GM23338 (cell line): ENCODE results near the gene SAFB. TPM values are rescaled to one million over a fixed set of nuclear protein-coding genes. Genes with fewer than 3 reads are reported as not detected.
A peak's percentile ranks its signal among the peaks of the same experiment; 100 is the strongest.

Experiments
- ATAC-seq: fragments of 200-7000 bp; cut with Tn5 transposase; 3 replicates; pipeline ENCODE4 v1.9.1; 2020
- DNase-seq: peaks from one replicate; pipeline ENCODE4 v3.0.0-alpha.2; 2015; ENCODE audit warnings: low spot score
- H2AFZ ChIP-seq: fragments of 200-600 bp; sonication (generic); 2 replicates; pipeline ENCODE4 v1.8.0; 2016; ENCODE audit warnings: antibody characterized with exemption, mild to moderate bottlenecking, moderate library complexity
- H3F3A ChIP-seq: fragments of 200-600 bp; sonication (generic); replicated peaks from 2 replicates; pipeline ENCODE4 v1.8.0; 2017; ENCODE audit warnings: antibody characterized with exemption, mixed run types, low read depth
- H3K27ac ChIP-seq: fragments of 200-600 bp; sonication (generic); 2 replicates; pipeline ENCODE4 v1.6.1; 2016; ENCODE audit warnings: low read depth
- H3K27me3 ChIP-seq: fragments of 200-600 bp; sonication (generic); 2 replicates; pipeline ENCODE4 v1.8.0; 2016; ENCODE audit warnings: mild to moderate bottlenecking, mixed run types, moderate library complexity; ENCODE audit not compliant: insufficient read depth
- H3K36me3 ChIP-seq: fragments of 200-600 bp; sonication (generic); 2 replicates; pipeline ENCODE4 v1.8.0; 2016; ENCODE audit warnings: mild to moderate bottlenecking; ENCODE audit not compliant: insufficient read depth
- H3K4me1 ChIP-seq: fragments of 200-600 bp; sonication (generic); 2 replicates; pipeline ENCODE4 v1.8.0; 2016; ENCODE audit warnings: mild to moderate bottlenecking, moderate library complexity; ENCODE audit not compliant: insufficient read depth
- H3K4me2 ChIP-seq: fragments of 200-600 bp; sonication (generic); 2 replicates; pipeline ENCODE4 v1.7.1; 2017; ENCODE audit warnings: mixed run types
- H3K4me3 ChIP-seq: fragments of 200-600 bp; sonication (generic); 2 replicates; pipeline ENCODE4 v1.6.1; 2016; ENCODE audit warnings: mixed run types
- H3K79me2 ChIP-seq: fragments of 200-600 bp; sonication (generic); replicated peaks from 2 replicates; pipeline ENCODE4 v1.8.0; 2017; ENCODE audit warnings: mild to moderate bottlenecking; ENCODE audit not compliant: insufficient read depth
- H3K9me2 ChIP-seq: fragments of 200-600 bp; sonication (generic); 2 replicates; pipeline ENCODE4 v1.8.0; 2017; ENCODE audit not compliant: insufficient read depth
- H4K20me1 ChIP-seq: fragments of 200-600 bp; sonication (generic); replicated peaks from 2 replicates; pipeline ENCODE4 v1.8.0; 2017; ENCODE audit warnings: mild to moderate bottlenecking; ENCODE audit not compliant: insufficient read depth
- H3K27ac Mint-ChIP-seq: 2 replicates; pipeline ENCODE4 v1.8.0; 2020; ENCODE audit warnings: inconsistent platforms, mild to moderate bottlenecking, moderate library complexity, mixed read lengths
- H3K27me3 Mint-ChIP-seq: 3 replicates; pipeline ENCODE4 v1.8.0; 2022; ENCODE audit warnings: low read depth, mild to moderate bottlenecking, moderate library complexity, mixed read lengths, inconsistent platforms; ENCODE audit not compliant: insufficient read depth, poor library complexity
- H3K36me3 Mint-ChIP-seq: 3 replicates; pipeline ENCODE4 v1.8.0; 2021; ENCODE audit warnings: low read depth, mild to moderate bottlenecking, inconsistent platforms, moderate library complexity, mixed read lengths
- H3K4me1 Mint-ChIP-seq: 3 replicates; pipeline ENCODE4 v1.8.0; 2020; ENCODE audit warnings: mild to moderate bottlenecking, inconsistent platforms, mixed read lengths
- H3K4me3 Mint-ChIP-seq: 3 replicates; pipeline ENCODE4 v1.8.0; 2021; ENCODE audit warnings: moderate library complexity, mild to moderate bottlenecking, inconsistent platforms, mixed read lengths
- H3K9me3 Mint-ChIP-seq: 3 replicates; pipeline ENCODE4 v1.8.0; 2020; ENCODE audit warnings: moderate library complexity, mild to moderate bottlenecking, inconsistent platforms, mixed read lengths
- CREB1 ChIP-seq: fragments of 250-450 bp; sonication (Bioruptor Pico); IDR thresholded peaks from 2 replicates; pipeline ENCODE4 v1.5.0; 2020; ENCODE audit warnings: low read depth, mild to moderate bottlenecking, moderate library complexity
- EZH2 ChIP-seq: fragments of 200-600 bp; sonication (generic); IDR thresholded peaks from one replicate; pipeline ENCODE4 v1.8.0; 2017; ENCODE audit warnings: antibody characterized with exemption, mild to moderate bottlenecking, low read depth; ENCODE audit not compliant: unreplicated experiment
- EZH2phosphoT487 ChIP-seq: fragments of 200-600 bp; sonication (generic); IDR thresholded peaks from one replicate; pipeline ENCODE4 v1.8.1; 2018; ENCODE audit warnings: antibody characterized with exemption; ENCODE audit not compliant: unreplicated experiment
- NANOG ChIP-seq: IDR thresholded peaks from 2 replicates; pipeline ENCODE4 v1.6.1; 2016; ENCODE audit warnings: antibody characterized with exemption, borderline replicate concordance
- POLR2AphosphoS5 ChIP-seq: IDR thresholded peaks from 2 replicates; pipeline ENCODE4 v1.6.1; 2016; ENCODE audit warnings: antibody characterized with exemption, low read depth
- STAT1 ChIP-seq: IDR thresholded peaks from one replicate; pipeline ENCODE4 v1.6.1; 2016; ENCODE audit warnings: antibody characterized with exemption; ENCODE audit not compliant: unreplicated experiment
- ZNF331 ChIP-seq: fragments of 250-450 bp; sonication (Bioruptor Pico); IDR thresholded peaks from 2 replicates; pipeline ENCODE4 v1.5.0; 2020; ENCODE audit warnings: low read depth, mild to moderate bottlenecking, moderate library complexity
- polyA plus RNA-seq: library from polyadenylated mRNA; unstranded; fragments of >200 nt; fragmentation: Nextera tagmentation; extraction: Ambion mirVana; gene quantifications from 2 replicates; pipeline ENCODE4 v1.2.1, GENCODE V29; 2016
- total RNA-seq: library from RNA; depleted of rRNA; stranded (reverse); fragments of >200 nt; shearing (Covaris generic); gene quantifications from 2 replicates; pipeline ENCODE4 v1.2.3, GENCODE V29; 2014
- TF ChIP-seq, protein P1 (sequence below): IDR thresholded peaks from one replicate; pipeline ENCODE4 v1.6.1; 2018; ENCODE audit warnings: antibody characterized with exemption; ENCODE audit not compliant: unreplicated experiment
- TF ChIP-seq, protein P2 (sequence below), 2 experiments: fragments of 200-600 bp in 1 of 2; sonication (generic) in 1 of 2; conservative IDR thresholded peaks; 2 replicates each; pipeline versions ENCODE4 v1.5.1 to v1.6.1; 2016 to 2017; ENCODE audit warnings: antibody characterized with exemption in 2 of 2, low read depth in 2 of 2, mild to moderate bottlenecking in 2 of 2, moderate library complexity in 1 of 2
- TF ChIP-seq, protein P3 (sequence below): IDR thresholded peaks from 2 replicates; pipeline ENCODE4 v1.6.1; 2016; ENCODE audit warnings: antibody characterized with exemption

Gene SAFB
- total and polyA plus RNA-seq, 2 experiments from 2014 or later: 85.2 to 109 TPM

DNA sequence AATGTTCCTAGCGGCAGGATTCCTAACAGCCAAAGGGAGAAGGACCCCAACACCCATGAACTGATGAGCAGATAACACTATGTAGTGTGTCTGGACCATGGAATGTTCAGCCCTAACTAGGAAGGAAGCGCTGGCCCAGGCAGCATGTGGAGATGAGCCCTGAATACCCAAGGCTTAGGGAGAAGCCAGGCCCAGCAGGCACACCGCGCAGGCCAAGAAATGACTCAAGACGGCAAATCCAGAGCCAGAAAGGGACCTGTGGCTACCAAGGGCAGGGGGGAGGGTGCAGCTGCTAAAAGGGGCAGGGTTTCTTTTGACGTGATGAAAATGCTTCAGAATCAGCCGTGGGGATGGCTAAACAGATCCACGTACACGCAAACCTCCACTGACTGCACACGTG lies 34.4 kb upstream of the SAFB start (continued):
- TF ChIP-seq, protein P1, sequence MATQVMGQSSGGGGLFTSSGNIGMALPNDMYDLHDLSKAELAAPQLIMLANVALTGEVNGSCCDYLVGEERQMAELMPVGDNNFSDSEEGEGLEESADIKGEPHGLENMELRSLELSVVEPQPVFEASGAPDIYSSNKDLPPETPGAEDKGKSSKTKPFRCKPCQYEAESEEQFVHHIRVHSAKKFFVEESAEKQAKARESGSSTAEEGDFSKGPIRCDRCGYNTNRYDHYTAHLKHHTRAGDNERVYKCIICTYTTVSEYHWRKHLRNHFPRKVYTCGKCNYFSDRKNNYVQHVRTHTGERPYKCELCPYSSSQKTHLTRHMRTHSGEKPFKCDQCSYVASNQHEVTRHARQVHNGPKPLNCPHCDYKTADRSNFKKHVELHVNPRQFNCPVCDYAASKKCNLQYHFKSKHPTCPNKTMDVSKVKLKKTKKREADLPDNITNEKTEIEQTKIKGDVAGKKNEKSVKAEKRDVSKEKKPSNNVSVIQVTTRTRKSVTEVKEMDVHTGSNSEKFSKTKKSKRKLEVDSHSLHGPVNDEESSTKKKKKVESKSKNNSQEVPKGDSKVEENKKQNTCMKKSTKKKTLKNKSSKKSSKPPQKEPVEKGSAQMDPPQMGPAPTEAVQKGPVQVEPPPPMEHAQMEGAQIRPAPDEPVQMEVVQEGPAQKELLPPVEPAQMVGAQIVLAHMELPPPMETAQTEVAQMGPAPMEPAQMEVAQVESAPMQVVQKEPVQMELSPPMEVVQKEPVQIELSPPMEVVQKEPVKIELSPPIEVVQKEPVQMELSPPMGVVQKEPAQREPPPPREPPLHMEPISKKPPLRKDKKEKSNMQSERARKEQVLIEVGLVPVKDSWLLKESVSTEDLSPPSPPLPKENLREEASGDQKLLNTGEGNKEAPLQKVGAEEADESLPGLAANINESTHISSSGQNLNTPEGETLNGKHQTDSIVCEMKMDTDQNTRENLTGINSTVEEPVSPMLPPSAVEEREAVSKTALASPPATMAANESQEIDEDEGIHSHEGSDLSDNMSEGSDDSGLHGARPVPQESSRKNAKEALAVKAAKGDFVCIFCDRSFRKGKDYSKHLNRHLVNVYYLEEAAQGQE: no peak
- TF ChIP-seq NANOG (no peak), ZNF331 (CRISPR knock-in tag) (no peak), CREB1 (CRISPR knock-in tag) (no peak)

DNA sequence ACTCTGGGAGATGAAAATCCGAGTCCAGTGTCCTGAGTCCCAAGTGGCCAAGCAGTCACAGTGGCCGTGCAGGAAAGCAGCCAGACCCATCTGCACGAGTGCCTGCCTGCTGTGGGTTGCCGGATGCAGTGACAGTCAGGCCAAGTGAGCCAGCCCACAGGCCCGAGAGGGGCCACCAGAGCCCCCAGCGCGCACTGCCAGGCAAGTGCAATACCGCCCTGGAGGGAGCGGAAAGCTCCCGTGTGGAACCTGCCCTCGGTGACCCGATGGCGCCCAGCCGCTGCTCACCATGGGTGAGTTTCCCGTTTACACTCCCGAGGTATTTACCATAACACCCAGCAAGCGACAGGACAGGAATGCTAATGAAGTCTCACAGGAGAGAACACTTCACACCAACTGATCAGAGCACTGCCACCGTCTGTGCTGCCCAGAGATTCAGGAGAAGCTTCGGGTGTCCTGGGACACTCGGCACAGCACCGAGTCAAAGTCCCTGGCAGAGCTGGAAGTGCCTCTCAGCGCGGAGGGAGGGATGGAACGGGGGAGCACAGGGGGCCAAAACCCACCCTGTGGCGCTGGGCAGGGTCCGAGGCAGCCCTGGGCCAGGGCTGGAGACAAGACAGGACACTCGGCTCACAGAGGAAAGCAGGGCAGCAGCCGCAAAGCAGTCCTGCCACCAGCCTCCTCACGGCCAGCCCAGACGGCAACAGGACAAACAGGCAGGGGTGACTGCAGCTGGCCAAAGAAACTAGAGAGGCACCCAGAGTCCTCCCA lies 33.8 kb upstream of the SAFB start:
- Mint-ChIP-seq H3K36me3 (peaks cover 61% of the 10 kb centered on the region), H3K27ac (peak overlapping the region; percentile 53), H3K4me3 (no peak overlapping the region), H3K27me3 (peaks cover 9% of the 10 kb centered on the region), H3K9me3 (no peaks in the 10 kb centered on the region; the same call in 2 of the 3 replicates), H3K4me1 (peaks cover 39% of the 10 kb centered on the region)
- Histone ChIP-seq H3K36me3 (peaks cover 17% of the 10 kb centered on the region), H3K27me3 (no peaks in the 10 kb centered on the region), H2AFZ (no peak overlapping the region), H3F3A (peaks cover 10% of the 10 kb centered on the region), H3K9me2 (no peaks in the 10 kb centered on the region), H3K4me2 (no peak overlapping the region), H3K27ac (no peak overlapping the region), H4K20me1 (peaks cover 4% of the 10 kb centered on the region), H3K4me1 (peaks cover 14% of the 10 kb centered on the region; the same call in 1 of the 2 replicates), H3K4me3 (no peak overlapping the region), H3K79me2 (no peaks in the 10 kb centered on the region; the same call in 1 of the 2 replicates)
- ATAC-seq (no peak), DNase-seq (no peak)
- TF ChIP-seq, protein P2, sequence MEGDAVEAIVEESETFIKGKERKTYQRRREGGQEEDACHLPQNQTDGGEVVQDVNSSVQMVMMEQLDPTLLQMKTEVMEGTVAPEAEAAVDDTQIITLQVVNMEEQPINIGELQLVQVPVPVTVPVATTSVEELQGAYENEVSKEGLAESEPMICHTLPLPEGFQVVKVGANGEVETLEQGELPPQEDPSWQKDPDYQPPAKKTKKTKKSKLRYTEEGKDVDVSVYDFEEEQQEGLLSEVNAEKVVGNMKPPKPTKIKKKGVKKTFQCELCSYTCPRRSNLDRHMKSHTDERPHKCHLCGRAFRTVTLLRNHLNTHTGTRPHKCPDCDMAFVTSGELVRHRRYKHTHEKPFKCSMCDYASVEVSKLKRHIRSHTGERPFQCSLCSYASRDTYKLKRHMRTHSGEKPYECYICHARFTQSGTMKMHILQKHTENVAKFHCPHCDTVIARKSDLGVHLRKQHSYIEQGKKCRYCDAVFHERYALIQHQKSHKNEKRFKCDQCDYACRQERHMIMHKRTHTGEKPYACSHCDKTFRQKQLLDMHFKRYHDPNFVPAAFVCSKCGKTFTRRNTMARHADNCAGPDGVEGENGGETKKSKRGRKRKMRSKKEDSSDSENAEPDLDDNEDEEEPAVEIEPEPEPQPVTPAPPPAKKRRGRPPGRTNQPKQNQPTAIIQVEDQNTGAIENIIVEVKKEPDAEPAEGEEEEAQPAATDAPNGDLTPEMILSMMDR (conservative IDR thresholded peaks at IDR 0.05; ENCODE audit: low read depth in 2 of 2): no peak
- no peak for TF ChIP-seq NANOG
- no peak for TF ChIP-seq POLR2AphosphoS5
- TF ChIP-seq EZH2: no peak
- no peak for TF ChIP-seq EZH2phosphoT487
- no peak for TF ChIP-seq ZNF331 (CRISPR knock-in tag)
- TF ChIP-seq CREB1 (CRISPR knock-in tag): no peak
- TF ChIP-seq STAT1: no peak
- TF ChIP-seq, protein P1: no peak
- TF ChIP-seq, protein P3, sequence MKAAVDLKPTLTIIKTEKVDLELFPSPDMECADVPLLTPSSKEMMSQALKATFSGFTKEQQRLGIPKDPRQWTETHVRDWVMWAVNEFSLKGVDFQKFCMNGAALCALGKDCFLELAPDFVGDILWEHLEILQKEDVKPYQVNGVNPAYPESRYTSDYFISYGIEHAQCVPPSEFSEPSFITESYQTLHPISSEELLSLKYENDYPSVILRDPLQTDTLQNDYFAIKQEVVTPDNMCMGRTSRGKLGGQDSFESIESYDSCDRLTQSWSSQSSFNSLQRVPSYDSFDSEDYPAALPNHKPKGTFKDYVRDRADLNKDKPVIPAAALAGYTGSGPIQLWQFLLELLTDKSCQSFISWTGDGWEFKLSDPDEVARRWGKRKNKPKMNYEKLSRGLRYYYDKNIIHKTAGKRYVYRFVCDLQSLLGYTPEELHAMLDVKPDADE: no peak
